ENCODE measurements around the gene PREB.

The PREB gene

DNA sequence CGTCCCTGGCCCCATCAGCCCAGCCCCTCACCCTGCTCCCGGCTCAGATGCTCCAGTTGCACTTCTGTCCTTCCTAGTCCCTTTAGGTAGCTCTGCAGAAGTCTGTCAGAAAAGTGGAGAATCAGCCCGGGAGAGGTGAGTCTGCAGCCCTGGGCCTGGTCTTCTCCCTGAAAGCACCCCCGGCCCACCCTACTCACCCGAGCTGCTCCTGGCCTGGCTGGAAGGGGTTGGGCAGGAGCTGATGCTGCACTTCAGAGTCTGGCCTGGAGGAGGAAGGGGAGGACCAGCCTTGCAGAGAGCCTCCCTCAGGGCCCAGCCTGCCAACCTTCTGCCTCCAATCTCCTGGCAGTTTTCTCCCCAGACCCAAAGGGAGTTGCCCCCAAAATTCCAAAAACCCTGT lies 32.1 kb downstream of the PREB start:
- Mint-ChIP-seq H3K27ac (no peak overlapping the region), H3K4me1 (no peaks in the 10 kb centered on the region), H3K4me3 (no peak overlapping the region), H3K27me3 (peaks cover 5% of the 10 kb centered on the region), H3K36me3 (no peaks in the 10 kb centered on the region), H3K9me3 (no peaks in the 10 kb centered on the region)
- ATAC-seq (ENCODE audit: low read depth) = no peak
- no peak for DNase-seq (ENCODE audit: low spot score in 2 of 2)

DNA sequence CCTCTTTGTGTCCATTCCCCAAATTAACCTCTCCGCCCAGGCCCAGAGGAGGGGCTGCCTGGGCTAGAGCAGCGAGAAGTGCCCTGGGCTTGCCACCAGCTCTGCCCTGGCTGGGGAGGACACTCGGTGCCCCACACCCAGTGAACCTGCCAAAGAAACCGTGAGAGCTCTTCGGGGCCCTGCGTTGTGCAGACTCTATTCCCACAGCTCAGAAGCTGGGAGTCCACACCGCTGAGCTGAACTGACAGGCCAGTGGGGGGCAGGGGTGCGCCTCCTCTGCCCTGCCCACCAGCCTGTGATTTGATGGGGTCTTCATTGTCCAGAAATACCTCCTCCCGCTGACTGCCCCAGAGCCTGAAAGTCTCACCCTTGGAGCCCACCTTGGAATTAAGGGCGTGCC lies 34.4 kb downstream of the PREB start:
- Mint-ChIP-seq H3K36me3 (no peaks in the 10 kb centered on the region), H3K27me3 (peaks cover 5% of the 10 kb centered on the region), H3K27ac (no peak overlapping the region), H3K4me1 (peaks cover 5% of the 10 kb centered on the region), H3K4me3 (no peak overlapping the region), H3K9me3 (no peaks in the 10 kb centered on the region)
- DNase-seq (ENCODE audit: low spot score in 2 of 2) (no peak), ATAC-seq (ENCODE audit: low read depth) (no peak)

DNA sequence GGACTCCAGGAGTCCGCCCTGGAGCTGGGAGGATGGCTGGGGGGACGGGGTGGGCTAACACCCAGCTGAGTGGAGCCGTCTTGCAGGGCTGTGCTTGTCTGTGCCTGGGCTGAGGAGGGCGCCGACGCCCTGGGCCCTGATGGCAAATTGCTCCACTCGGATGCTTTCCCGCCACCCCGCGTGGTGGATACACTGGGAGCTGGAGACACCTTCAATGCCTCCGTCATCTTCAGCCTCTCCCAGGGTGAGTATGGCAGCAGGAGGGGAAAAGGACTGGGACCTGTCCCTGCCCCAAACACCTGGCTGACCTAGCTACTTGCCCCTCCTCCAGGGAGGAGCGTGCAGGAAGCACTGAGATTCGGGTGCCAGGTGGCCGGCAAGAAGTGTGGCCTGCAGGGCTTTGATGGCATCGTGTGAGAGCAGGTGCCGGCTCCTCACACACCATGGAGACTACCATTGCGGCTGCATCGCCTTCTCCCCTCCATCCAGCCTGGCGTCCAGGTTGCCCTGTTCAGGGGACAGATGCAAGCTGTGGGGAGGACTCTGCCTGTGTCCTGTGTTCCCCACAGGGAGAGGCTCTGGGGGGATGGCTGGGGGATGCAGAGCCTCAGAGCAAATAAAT lies 35.0 kb downstream of the PREB start:
- Mint-ChIP-seq H3K4me1 (peaks cover 5% of the 10 kb centered on the region), H3K9me3 (no peaks in the 10 kb centered on the region), H3K4me3 (no peak overlapping the region), H3K27ac (no peak overlapping the region), H3K36me3 (no peaks in the 10 kb centered on the region), H3K27me3 (peaks cover 2% of the 10 kb centered on the region)
- no peak for DNase-seq (ENCODE audit: low spot score in 2 of 2)
- ATAC-seq (ENCODE audit: low read depth) = no peak

DNA sequence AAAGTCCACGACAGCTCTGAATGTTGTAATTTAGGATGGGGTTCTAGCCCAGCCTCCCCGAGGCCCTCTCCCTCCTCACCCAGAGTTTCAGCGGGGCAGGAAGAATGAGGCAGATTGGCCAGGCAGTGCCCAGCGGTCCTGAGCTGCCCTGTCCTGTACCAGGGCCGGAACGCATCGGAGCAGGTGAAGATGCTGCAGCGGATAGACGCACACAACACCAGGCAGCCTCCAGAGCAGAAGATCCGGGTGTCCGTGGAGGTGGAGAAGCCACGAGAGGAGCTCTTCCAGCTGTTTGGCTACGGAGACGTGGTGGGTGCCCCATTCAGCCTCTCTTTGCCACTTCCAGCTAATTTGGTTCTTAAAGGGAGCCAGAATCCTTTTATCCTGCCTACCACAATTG lies 37.1 kb downstream of the PREB start:
- H3K4me3 Mint-ChIP-seq = no peak overlapping the region
- no peak overlapping the region for H3K27ac Mint-ChIP-seq
- no peaks in the 10 kb centered on the region for H3K36me3 Mint-ChIP-seq
- peaks cover 5% of the 10 kb centered on the region for H3K4me1 Mint-ChIP-seq
- no peak for ATAC-seq (ENCODE audit: low read depth)
- DNase-seq (ENCODE audit: low spot score in 2 of 2) = no peak
- H3K9me3 Mint-ChIP-seq = no peaks in the 10 kb centered on the region
- H3K27me3 Mint-ChIP-seq = peaks cover 2% of the 10 kb centered on the region

DNA sequence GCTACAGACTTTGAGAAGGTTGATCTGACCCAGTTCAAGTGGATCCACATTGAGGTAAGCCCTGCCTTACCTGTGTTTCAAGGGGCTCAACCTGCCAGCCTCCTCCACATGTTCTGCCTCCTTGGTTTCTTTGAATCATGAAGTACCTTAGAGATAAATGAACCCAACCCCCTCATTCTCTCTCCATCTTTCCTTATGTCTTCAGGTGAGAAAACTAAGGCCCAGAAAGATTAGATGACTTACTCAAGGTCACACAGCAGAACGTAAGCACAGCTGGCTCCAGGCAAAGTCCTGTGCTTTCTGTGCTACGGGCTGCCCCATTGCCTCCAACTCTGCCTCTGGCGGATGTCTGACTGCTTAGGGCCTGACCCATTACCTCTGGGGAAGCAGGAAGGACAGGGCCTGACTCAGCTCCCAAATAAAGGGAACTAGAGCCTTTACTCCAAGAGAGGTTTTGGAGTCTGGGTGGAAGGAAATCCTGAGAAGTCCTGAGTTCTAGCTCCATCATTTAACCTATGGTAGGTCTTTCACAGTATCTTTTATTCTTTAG lies 37.6 kb downstream of the PREB start:
- ATAC-seq (ENCODE audit: low read depth) (no peak), DNase-seq (ENCODE audit: low spot score in 2 of 2) (no peak)
- no peaks in the 10 kb centered on the region for H3K36me3 Mint-ChIP-seq
- no peak overlapping the region for H3K4me3 Mint-ChIP-seq
- H3K27me3 Mint-ChIP-seq = no peaks in the 10 kb centered on the region
- H3K27ac Mint-ChIP-seq = no peak overlapping the region
- no peaks in the 10 kb centered on the region for H3K9me3 Mint-ChIP-seq
- H3K4me1 Mint-ChIP-seq = peaks cover 5% of the 10 kb centered on the region

DNA sequence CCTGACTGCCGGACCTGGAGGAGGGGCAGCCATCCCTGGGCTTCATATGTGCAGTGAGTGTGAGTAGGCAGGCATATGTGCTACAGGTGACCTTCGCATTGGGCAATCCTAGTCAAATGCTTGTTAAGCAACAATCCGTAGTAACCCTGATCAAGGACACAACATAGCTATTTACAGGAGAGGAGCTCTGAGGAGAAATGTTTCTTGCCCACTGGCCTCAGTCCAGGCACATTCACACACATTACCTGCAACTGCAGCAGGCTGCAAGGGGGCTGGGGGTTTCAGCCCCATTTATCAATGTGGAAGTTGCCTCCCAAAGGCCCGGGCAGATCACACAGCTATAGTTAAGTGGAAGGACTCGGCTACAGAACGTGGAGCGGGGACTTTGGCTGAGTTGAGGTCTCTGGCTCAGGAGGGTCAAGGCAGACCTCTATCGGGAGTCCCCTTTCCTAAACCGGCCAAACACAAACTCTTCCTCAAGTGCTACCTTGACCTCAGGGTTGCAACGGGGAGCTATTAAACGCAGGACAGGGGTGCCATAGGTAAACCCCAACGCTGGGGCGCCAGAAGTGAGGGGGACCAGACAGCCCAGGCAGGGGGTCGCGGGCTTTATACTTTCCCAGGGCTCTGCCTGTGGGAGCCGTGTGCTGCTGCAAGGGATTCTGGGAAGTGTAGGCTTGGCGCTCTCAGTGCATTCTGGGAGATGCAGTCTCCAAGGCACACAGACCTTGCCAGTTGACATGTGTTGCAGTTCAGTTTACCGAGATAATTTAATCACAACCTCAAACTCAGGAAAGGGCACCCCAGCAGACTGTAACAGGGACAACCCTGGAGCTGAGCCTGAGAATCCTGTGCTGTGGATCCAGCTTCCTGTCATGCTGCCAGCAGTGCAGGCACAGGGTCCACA lies 38.4 kb downstream of the PREB start:
- H3K27ac Mint-ChIP-seq = no peak overlapping the region
- H3K27me3 Mint-ChIP-seq = no peaks in the 10 kb centered on the region
- H3K9me3 Mint-ChIP-seq = no peaks in the 10 kb centered on the region
- DNase-seq (ENCODE audit: low spot score in 2 of 2) = peak in 1 of 2 donors; percentile 25
- no peaks in the 10 kb centered on the region for H3K36me3 Mint-ChIP-seq
- peaks cover 5% of the 10 kb centered on the region for H3K4me1 Mint-ChIP-seq
- H3K4me3 Mint-ChIP-seq = peak overlapping the region; percentile 76
- ATAC-seq (ENCODE audit: low read depth) = peak; percentile 85

DNA sequence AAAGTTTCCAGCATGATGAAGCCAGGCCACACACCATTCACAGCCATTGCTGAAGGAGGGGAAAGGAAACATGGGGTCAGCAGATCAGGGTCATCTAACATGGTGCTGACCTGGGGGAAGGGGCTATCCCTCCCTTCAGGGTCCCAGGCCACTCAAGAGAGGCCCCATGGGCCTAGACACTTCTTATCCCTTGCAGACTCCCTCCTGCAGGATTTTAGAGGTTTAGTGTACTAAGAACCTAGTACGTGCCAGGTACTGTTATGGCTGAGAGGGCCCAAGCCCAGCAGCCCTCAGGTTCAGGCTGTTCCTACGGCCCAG lies 39.0 kb downstream of the PREB start:
- H3K4me3 Mint-ChIP-seq = peak overlapping the region; percentile 76
- ATAC-seq (ENCODE audit: low read depth) (no peak), DNase-seq (ENCODE audit: low spot score in 2 of 2) (no peak)
- H3K27me3 Mint-ChIP-seq = no peaks in the 10 kb centered on the region
- H3K9me3 Mint-ChIP-seq = no peaks in the 10 kb centered on the region
- peaks cover 5% of the 10 kb centered on the region for H3K4me1 Mint-ChIP-seq
- no peak overlapping the region for H3K27ac Mint-ChIP-seq
- no peaks in the 10 kb centered on the region for H3K36me3 Mint-ChIP-seq

DNA sequence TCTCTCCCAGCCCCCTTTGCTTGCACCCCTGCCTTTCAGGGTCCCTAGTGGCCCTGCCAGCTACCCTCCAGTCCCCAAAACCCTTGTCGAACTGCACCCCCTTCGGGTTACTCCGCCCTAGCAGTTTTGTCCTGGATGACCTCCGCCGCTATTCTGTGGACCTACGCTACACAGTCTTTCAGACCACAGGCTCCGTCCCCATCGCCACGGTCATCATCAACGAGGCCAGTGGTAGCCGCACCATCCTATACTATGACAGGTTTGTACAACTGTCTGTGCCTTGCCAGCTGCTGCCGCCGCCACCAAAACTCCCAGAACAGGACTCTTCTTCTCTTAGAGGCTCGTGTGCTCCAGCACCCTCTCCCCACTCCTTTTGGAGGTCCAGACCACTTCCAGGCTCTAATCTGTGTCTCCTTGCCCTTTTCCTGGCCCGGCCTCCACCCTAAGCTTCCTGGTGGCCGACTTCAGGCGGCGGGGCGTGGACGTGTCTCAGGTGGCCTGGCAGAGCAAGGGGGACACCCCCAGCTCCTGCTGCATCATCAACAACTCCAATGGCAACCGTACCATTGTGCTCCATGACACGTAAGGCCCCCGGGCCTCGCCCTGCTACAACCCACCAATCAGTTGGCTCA lies 40.0 kb downstream of the PREB start:
- H3K27ac Mint-ChIP-seq = no peak overlapping the region
- H3K4me3 Mint-ChIP-seq = no peak overlapping the region
- H3K27me3 Mint-ChIP-seq = no peaks in the 10 kb centered on the region
- DNase-seq (ENCODE audit: low spot score in 2 of 2) = no peak
- no peaks in the 10 kb centered on the region for H3K9me3 Mint-ChIP-seq
- peaks cover 5% of the 10 kb centered on the region for H3K4me1 Mint-ChIP-seq
- ATAC-seq (ENCODE audit: low read depth) = no peak
- no peaks in the 10 kb centered on the region for H3K36me3 Mint-ChIP-seq

DNA sequence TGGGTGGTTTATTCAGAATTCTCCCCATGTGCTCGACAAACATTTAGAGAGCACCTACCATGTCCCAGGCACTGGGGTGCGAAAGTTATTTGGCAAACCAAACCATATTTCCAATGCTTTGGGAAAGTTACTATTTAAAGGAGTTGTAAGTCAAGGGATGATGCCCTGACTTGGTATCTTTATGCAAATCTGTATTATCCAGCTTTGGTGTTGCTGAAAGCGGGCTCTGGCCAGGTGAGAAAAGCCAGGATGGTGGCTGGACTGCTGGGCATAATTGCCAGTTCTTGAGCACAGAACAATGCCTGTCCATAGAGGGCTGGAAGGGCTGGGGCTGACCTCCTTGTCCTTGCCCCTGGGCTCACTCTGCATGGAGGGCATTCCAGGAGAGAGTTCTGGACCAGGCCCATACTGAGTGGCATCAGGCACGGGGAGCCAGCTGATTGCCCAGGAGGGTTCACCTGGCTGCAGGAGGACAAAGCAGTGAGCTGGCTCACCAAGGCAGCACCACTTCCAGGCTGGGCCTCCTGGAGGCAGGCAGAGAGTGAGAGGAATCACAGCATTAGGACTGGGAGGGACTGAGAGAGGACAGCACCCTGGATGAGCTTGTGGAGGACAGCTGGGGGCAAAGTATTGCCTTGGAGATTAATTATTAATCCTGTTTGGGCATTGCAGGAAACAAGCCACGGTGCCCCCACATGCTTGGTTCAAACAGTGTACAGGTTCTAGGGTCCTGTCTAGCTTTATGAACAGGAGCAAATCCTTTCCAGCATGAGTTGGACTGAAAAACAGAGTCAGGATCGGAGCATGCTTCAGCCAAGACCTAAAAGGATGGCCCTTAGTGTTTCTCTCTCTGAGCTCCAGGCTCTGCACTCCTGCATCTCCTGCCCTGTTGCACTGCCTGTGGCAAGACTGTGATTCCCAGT lies 40.7 kb downstream of the PREB start:
- Mint-ChIP-seq H3K4me3 (no peak overlapping the region), H3K27me3 (no peaks in the 10 kb centered on the region), H3K36me3 (no peaks in the 10 kb centered on the region), H3K9me3 (no peaks in the 10 kb centered on the region), H3K4me1 (peaks cover 5% of the 10 kb centered on the region), H3K27ac (no peak overlapping the region)
- ATAC-seq (ENCODE audit: low read depth) (no peak), DNase-seq (ENCODE audit: low spot score in 2 of 2) (no peak)

DNA sequence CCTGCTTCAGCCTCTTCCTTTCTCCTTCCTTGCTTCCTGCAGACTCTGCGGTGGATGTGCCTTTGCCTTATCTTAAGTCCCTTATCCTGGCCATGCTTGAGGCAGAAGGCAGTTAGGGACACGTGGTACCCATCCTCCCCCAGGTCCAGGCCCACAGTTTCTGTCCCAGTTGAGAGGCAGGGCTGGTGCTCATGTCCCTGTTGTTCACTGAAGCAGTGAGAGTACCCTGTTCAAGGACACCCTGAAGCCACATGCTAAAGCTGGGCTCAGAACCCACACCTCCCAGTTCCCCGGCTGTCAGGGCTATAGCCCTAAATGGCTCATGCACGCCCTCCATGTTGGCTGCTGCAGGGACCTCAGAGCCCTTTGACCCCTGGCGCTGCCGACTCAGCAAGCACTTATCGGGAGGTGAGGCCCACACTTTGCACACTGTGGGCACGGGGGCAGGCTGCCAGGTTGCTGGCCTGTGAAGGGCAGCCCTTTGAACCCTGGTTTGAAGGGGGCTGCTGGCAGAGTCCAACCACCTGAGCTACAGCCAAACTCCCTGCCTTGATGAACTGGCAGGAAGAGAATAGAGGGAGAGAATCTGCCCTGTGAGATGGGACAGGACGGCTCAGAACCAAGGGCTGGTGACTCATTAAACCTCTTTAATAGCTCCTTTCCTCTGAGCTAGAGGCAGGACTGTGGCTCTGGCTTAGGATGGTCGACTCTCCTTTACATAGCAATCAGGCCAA lies 41.6 kb downstream of the PREB start:
- DNase-seq (ENCODE audit: low spot score in 2 of 2) (no peak), ATAC-seq (ENCODE audit: low read depth) (no peak)
- Mint-ChIP-seq H3K27ac (no peak overlapping the region), H3K36me3 (no peaks in the 10 kb centered on the region), H3K27me3 (no peaks in the 10 kb centered on the region), H3K4me3 (no peak overlapping the region), H3K4me1 (peaks cover 5% of the 10 kb centered on the region), H3K9me3 (no peaks in the 10 kb centered on the region)

DNA sequence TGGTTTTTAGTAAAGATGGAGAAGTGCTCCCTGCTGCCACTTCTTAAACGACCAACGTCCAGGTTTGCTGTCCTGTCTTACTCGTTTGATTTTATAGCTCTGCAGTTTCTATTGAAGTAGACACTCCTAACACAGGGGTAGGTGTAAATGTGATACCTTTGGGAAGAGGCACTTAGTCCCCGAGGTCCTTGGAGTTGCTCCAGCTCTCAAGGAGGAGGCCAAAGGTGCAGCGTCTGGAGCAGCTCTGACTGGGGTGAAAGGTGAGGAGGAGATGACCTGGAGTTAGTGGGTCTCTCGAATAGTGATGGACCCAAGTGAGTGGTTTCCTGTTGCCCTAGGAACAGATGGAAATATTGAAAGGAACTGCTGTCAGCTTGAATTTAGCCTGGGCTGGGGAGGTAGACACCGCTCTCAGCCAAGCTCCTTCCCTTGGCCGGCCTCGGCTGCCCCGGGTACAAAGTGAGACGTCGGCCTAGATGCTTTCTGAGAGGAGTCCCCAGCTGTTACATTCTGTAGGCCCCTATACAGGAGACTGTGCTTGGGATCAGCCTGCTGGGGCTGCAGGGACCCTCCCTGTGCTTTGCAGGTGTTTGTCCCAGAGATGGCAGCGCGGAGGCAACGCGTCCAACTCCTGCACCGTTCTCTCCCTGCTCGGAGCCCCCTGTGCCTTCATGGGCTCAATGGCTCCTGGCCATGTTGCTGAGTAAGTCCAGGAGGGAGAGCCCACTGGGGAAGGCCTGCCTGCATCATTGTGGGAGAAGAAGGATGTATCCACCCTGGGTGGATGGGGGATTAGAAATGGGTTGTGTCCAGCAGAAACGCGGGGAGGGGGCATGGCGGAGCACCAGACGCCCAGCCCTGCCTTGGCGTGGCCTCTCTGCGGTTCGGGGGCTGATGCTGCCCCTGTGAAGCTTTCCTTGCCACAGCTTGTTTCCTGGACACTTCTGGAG lies 42.4 kb downstream of the PREB start:
- DNase-seq (ENCODE audit: low spot score in 2 of 2) (no peak), ATAC-seq (ENCODE audit: low read depth) (no peak)
- H3K27me3 Mint-ChIP-seq = no peaks in the 10 kb centered on the region
- no peak overlapping the region for H3K4me3 Mint-ChIP-seq
- H3K4me1 Mint-ChIP-seq = peaks cover 5% of the 10 kb centered on the region
- H3K27ac Mint-ChIP-seq = no peak overlapping the region
- no peaks in the 10 kb centered on the region for H3K36me3 Mint-ChIP-seq
- no peaks in the 10 kb centered on the region for H3K9me3 Mint-ChIP-seq

DNA sequence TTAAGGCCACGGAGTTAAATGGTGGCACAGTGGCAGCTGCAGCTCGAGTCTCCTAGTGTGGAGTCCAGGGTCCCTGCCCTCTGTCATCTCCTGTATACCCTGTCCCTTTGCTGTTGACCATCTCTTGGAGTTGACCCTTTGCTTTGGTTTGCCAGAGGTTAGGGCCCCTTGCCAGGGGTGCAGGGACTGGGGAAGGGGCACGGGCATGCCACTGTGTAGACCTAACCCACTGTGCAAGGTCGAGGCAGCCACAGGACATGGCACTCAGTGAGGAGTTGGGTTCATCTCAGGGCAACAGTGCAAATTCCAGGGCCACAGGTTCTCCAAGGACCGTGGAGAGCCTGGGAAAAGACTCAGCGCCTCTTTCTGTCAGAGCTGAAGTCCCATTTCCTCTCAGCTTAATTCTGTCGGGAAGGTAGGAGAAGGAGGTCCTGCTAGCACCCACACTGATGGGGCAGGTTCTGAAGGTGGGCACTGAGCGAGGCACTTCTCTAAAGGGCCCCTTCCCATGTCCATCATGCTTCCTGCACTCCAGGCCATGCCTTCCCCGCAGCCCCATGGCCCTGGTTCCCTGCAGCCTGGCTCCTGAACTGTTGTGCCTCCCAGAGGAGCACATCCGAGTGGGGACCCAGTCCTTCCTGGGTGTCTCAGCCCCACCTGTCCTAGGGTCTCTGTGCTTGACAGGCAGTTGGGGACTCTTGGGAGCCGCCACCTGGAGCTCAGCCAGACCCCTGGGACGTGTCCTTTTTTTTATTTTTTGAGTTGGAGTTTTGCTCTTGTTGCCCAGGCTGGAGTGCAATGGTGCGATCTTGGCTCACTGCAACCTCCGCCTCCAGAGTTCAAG lies 45.1 kb downstream of the PREB start:
- DNase-seq (ENCODE audit: low spot score in 2 of 2) = no peak
- Mint-ChIP-seq H3K36me3 (no peaks in the 10 kb centered on the region), H3K9me3 (no peaks in the 10 kb centered on the region), H3K4me3 (no peak overlapping the region), H3K27ac (no peak overlapping the region), H3K27me3 (no peaks in the 10 kb centered on the region), H3K4me1 (no peaks in the 10 kb centered on the region)
- ATAC-seq (ENCODE audit: low read depth) = no peak
